BLaER1 treated with 17β-estradiol and CSF1 and Interleukin-3, amounts not matched to agents 10 nM and 100 nM (cell line): Measurements from ENCODE around the gene AREG.

Experiments used
- H3K27ac ChIP-seq, 11 experiments: shearing (Covaris generic); formaldehyde crosslinking; 2 replicates each; pipeline ENCODE4 v1.8.1; 2022
- H3K27me3 ChIP-seq, 11 experiments: shearing (Covaris generic); formaldehyde crosslinking; 2 replicates each; pipeline ENCODE4 v1.8.1; 2022
- H3K36me3 ChIP-seq, 11 experiments: shearing (Covaris generic); formaldehyde crosslinking; 2 replicates each; pipeline ENCODE4 v1.8.1; 2022
- H3K4me1 ChIP-seq, 10 experiments: shearing (Covaris generic); formaldehyde crosslinking; 2 replicates each; pipeline ENCODE4 v1.8.1; 2022
- H3K4me2 ChIP-seq, 11 experiments: shearing (Covaris generic); formaldehyde crosslinking; 2 replicates each; pipeline ENCODE4 v1.8.1; 2022
- H3K4me3 ChIP-seq, 10 experiments: shearing (Covaris generic); formaldehyde crosslinking; 2 replicates each; pipeline ENCODE4 v1.8.1; 2022
- H3K9ac ChIP-seq, 11 experiments: shearing (Covaris generic); formaldehyde crosslinking; 2 replicates each; pipeline ENCODE4 v1.8.1; 2022
- H3K9me3 ChIP-seq, 11 experiments: shearing (Covaris generic); formaldehyde crosslinking; replicated peaks in 1 of 11; 2 replicates each; pipeline ENCODE4 v1.8.1; 2022
- H4K20me1 ChIP-seq, 11 experiments: shearing (Covaris generic); formaldehyde crosslinking; 2 replicates each; pipeline ENCODE4 v1.8.1; 2022
- Cebpa-rat ChIP-seq, 11 experiments: shearing (Covaris generic); IDR thresholded peaks; 2 replicates each; pipeline ENCODE4 v1.8.1; 2022

Gene AREG

DNA sequence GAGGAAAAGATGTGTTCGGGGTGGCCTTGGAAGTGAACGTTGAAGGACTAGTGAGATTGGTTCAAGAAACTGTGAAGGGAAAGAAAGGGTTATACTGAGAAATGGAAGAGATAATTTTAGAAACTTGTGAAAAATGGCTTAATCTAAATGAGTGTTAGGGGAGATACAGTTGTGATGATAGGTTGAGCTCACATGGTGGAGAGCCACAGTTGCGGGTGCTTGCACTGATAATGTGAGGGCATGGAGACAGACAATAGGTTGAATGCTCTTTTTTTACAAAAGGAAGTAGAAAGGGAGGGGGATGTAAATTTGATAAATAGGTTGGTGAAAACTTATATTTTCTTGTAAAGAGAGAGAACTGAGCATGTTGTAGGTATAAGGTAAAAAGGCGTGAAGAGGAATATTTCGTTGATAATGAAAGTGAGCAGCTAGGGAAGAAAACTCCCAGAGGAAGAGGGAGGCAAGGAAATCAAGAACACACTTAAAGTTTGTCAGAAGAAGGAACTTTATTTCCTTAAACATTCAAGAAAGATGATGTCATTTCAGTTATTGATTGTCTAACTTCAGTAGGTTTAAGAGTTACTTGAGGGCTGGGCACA is 8.2 kb downstream of the AREG start:
- Histone ChIP-seq H4K20me1 (no peaks in the 10 kb centered on the region), H3K27me3 (no peaks in the 10 kb centered on the region), H3K36me3 (no peaks in the 10 kb centered on the region), H3K9me3 (no peaks in the 10 kb centered on the region), H3K4me1 (peaks cover 0 to 11% (median 0%) of the 10 kb centered on the region in 10 experiments; a peak in 6 of 20 replicates), H3K9ac (no peak overlapping the region), H3K27ac (no peak overlapping the region), H3K4me2 (no peak overlapping the region), H3K4me3 (no peak overlapping the region)
- no peak for TF ChIP-seq Cebpa-rat (IDR thresholded peaks at IDR 0.05)

DNA sequence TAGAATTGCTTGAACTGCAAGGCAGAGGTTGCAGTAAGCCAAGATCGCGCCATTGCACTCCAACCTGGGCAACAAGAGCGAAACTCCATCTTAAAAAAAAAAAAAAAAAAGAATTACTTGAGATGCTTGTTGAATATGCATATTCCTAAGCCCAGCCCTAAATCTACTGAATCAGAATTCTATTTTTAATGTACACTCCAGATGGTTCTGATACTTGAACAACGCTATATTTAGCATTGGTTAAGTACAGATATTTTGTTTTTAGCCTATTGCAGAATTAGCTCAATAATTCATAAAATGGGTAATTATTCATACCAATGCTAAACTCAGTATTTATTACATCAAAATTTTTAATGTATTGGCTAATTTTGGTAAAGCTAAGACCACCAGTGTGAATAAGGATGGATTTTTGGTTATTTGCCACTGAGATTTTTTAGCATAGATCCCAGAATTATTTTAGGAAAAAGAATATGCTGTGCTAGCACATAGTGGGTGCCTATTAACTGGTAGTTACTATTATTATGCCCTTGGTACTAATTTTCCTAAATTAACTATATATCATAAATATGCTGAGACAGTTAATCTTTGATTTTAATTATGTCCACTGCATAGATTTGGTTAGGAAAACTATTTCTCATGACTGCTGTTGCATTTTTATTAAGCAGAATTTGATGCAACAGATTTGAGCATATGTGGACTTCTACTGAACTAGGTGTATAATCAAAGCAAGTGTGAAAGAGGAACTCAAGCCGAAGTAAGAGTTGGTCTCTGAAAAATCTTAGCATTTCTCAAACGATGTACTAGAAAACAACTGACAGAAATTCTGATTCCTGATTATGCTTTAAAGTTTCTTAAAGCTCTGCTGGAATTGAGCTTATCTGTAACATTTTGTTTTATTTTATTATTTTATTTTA is 9.2 kb downstream of the AREG start:
- Histone ChIP-seq H3K27me3 (no peaks in the 10 kb centered on the region), H3K27ac (no peak overlapping the region), H3K4me2 (no peak overlapping the region), H3K4me3 (no peak overlapping the region), H3K4me1 (peaks cover 0 to 11% (median 0%) of the 10 kb centered on the region in 10 experiments; a peak in 6 of 20 replicates), H4K20me1 (no peaks in the 10 kb centered on the region), H3K9me3 (no peaks in the 10 kb centered on the region; a peak in 1 of 22 replicates), H3K36me3 (no peaks in the 10 kb centered on the region), H3K9ac (no peak overlapping the region)
- no peak for TF ChIP-seq Cebpa-rat (IDR thresholded peaks at IDR 0.05)

DNA sequence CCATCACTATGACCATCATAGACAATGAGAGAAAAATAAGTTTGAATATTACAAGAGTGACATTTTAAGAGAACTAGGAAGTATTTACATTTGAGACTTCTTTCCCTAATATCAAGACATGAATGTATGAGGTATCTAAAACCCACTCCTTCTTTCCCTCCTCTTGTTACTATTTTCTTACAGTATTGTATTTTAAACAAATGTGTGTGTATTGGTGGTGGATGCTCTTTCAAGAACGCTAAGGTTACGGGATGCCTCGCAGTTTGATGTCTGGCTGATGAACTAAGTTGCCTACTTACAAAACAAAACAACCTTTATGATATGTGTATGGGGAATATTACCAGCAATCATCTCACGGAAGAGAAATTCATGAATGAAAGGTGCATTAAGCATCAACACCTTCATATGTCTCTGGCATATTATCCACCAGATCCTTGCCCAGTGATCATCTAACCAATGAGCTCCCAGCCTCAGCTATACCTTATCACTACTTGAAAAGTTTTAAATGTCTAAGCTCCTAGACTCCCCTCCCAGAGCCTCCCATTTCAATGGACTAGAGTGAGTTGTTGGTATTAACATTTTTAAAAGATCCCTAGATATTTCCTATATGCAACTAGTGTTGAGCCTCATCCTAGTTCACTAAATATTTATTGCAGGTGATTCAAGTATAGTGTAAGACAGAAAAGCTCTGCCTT is 10.6 kb downstream of the AREG start:
- TF ChIP-seq Cebpa-rat (IDR thresholded peaks at IDR 0.05), result no peak
- no peak overlapping the region for H3K27ac ChIP-seq
- H3K4me2 ChIP-seq, result no peak overlapping the region
- no peaks in the 10 kb centered on the region for H3K36me3 ChIP-seq
- H3K27me3 ChIP-seq, result no peaks in the 10 kb centered on the region
- no peak overlapping the region for H3K4me3 ChIP-seq
- peaks cover 0 to 14% (median 0%) of the 10 kb centered on the region in 11 experiments; a peak in 8 of 22 replicates for H3K9me3 ChIP-seq
- no peak overlapping the region for H3K9ac ChIP-seq
- H3K4me1 ChIP-seq, result peaks cover 0 to 11% (median 0%) of the 10 kb centered on the region in 10 experiments; a peak in 6 of 20 replicates
- H4K20me1 ChIP-seq, result no peaks in the 10 kb centered on the region

DNA sequence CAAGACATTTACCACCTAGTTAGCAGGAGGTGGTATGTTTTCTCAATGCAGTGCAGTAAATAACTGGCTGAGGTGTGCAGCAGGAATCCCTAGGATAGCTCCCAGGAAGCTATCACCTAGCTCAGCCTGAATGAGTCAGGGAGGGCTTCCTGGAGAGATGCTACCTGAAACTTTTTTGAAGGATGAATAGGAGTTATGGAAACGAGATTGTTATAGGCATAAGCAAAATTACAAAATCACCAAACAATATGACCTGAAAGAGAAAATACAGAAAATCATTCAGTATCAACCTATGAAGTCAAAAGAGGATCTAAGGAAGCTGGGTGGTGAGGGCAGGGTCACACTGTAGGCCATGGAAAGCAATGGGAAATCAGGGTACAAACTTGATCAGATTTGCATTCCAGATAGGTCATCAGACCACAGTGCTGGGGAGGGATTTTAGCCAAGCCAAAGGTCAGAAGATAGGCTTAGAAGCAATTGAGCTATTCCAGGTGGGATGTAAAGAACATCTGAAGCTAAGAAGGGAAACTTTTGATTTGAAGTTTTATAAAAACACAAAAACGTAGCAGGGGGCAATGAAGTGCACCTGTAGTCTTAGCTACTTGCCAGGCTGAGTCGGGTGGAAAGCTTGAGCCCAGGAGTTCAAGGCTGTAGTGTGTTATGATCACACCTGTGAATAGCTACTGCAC is 11.3 kb downstream of the AREG start:
- Histone ChIP-seq H3K27me3 (no peaks in the 10 kb centered on the region), H3K36me3 (no peaks in the 10 kb centered on the region), H4K20me1 (no peaks in the 10 kb centered on the region), H3K4me1 (peaks cover 0 to 6% (median 0%) of the 10 kb centered on the region in 10 experiments; a peak in 6 of 20 replicates), H3K4me3 (no peak overlapping the region), H3K27ac (no peak overlapping the region), H3K4me2 (no peak overlapping the region), H3K9ac (no peak overlapping the region), H3K9me3 (peaks cover 0 to 17% (median 0%) of the 10 kb centered on the region in 11 experiments; a peak in 10 of 22 replicates)
- no peak for TF ChIP-seq Cebpa-rat (IDR thresholded peaks at IDR 0.05)

DNA sequence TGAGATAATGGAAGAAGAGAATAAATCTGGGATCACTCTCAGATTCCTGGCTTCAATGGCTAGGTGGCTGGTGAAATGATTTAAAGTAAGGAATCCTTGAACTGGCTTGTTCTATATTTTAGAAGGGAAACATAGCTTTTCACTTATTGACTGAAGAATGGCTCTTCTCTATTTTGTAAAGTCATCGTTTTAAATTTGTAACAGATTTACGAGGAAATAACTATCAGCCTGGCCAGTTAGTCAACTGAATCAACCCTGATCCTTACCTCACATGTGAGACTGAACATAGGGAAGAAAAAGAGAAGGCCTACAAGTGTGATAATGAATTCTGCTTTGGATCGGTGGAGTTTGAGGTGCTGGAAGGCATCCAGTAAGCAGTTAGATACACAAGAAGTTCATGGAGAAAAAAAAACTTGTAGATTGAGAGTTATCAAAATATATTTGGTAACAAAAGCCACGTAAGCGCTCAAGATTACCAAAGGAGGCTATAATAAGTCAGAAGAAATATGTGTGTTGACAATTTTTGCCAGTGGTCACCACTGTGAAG is 12.0 kb downstream of the AREG start:
- Histone ChIP-seq H3K4me3 (no peak overlapping the region), H3K36me3 (no peaks in the 10 kb centered on the region), H3K4me2 (no peak overlapping the region), H3K27me3 (no peaks in the 10 kb centered on the region), H4K20me1 (no peaks in the 10 kb centered on the region), H3K9me3 (peaks cover 0 to 17% (median 0%) of the 10 kb centered on the region in 11 experiments; a peak in 10 of 22 replicates), H3K9ac (no peak overlapping the region), H3K27ac (no peak overlapping the region), H3K4me1 (no peaks in the 10 kb centered on the region)
- no peak for TF ChIP-seq Cebpa-rat (IDR thresholded peaks at IDR 0.05)

DNA sequence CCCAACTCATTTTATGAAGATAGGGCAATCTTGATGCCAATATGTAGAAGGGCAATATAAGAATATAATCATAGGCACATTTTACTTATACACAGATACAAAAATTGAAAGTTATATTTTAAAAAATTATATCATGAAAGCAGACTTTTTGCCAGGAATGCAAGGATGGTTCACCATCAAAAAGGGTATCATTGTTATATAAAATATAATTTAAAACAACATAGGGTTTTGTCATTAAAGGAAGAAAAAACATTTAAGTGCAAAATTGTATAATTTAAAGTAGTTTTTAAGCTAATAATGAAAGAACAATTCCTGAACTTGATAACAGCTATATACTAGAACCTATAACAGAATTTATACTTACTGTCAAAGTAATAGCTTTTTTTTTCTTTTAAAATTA is 15.9 kb downstream of the AREG start:
- Histone ChIP-seq H4K20me1 (no peaks in the 10 kb centered on the region), H3K36me3 (no peaks in the 10 kb centered on the region), H3K9me3 (peaks cover 0 to 17% (median 0%) of the 10 kb centered on the region in 11 experiments; a peak in 10 of 22 replicates), H3K4me1 (no peaks in the 10 kb centered on the region), H3K4me3 (no peak overlapping the region), H3K27me3 (no peaks in the 10 kb centered on the region), H3K9ac (no peak overlapping the region), H3K27ac (no peak overlapping the region), H3K4me2 (no peak overlapping the region)
- no peak for TF ChIP-seq Cebpa-rat (IDR thresholded peaks at IDR 0.05)

DNA sequence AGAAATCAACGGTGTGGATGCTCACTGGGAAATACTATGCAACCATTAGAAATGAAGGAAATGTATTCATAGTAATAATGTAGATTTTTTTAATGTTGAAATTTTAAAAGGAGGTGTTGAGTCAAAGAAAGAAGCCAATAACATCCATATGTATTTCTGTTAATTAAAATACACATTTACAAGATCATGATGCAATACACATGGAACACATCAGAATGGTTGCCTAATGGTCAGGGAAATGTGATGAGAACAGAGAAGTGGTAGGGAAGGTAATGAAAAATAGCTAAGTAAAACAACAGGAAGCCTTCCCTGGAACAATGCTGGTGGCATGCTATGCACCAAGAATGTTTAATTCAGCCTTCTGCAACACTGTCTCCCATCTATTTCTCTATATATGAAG is 18.2 kb downstream of the AREG start:
- Histone ChIP-seq H3K4me3 (no peak overlapping the region), H3K4me2 (no peak overlapping the region), H3K9me3 (peaks cover 0 to 17% (median 0%) of the 10 kb centered on the region in 11 experiments; a peak in 10 of 22 replicates), H4K20me1 (no peaks in the 10 kb centered on the region), H3K27me3 (no peaks in the 10 kb centered on the region), H3K4me1 (no peaks in the 10 kb centered on the region), H3K27ac (no peak overlapping the region), H3K36me3 (no peaks in the 10 kb centered on the region), H3K9ac (no peak overlapping the region)
- TF ChIP-seq Cebpa-rat (IDR thresholded peaks at IDR 0.05), result no peak

DNA sequence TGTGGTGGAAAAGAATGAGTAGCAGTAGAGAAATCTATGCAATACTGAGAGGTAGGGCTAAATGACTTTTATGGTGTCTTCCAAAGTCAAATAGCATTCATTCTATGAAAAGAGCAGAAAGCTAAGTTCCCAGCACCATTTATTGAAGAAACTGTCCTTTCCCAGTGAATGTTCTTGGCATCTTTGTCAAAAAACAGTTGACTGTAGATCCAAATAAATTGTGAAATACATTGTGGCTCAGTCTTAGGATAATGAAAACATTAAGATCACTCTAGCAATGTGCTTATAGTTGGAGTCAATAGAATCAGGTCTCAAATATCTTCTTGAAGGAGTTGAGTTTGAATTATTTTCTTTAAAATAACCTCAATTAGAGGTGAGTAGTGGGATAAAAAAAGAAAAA is 19.4 kb downstream of the AREG start:
- H3K9ac ChIP-seq, result no peak overlapping the region
- no peak for TF ChIP-seq Cebpa-rat (IDR thresholded peaks at IDR 0.05)

More for the DNA sequence above, 19.4 kb downstream of the AREG start:
- H3K4me3 ChIP-seq, result no peak overlapping the region
- H3K27me3 ChIP-seq, result no peaks in the 10 kb centered on the region
- no peak overlapping the region for H3K4me2 ChIP-seq
- no peaks in the 10 kb centered on the region for H4K20me1 ChIP-seq
- no peak overlapping the region for H3K27ac ChIP-seq
- H3K36me3 ChIP-seq, result no peaks in the 10 kb centered on the region
- H3K4me1 ChIP-seq, result no peaks in the 10 kb centered on the region
- H3K9me3 ChIP-seq, result peaks cover 0 to 15% (median 0%) of the 10 kb centered on the region in 11 experiments; a peak in 10 of 22 replicates
